A673 (cell line): Measurements from ENCODE around the gene AATK. TPM values are rescaled to one million over a fixed set of nuclear protein-coding genes. Genes with fewer than 3 reads are reported as not detected.

Source experiments
- BruUV-seq: library from RNA; stranded (reverse); fragments of 400-500 nt; replicated peaks from 2 replicates; lab custom pipeline; 2021; lab: Mats Ljungman, UMichigan
- CTCF ChIA-PET: fragments of 300-600 bp; sonication (Branson Sonifier 250); formaldehyde crosslinking; loops from one replicate; lab custom pipeline; 2022; ENCODE audit warnings: antibody characterized with exemption; lab: Charles Lee
- POLR2A ChIA-PET: fragments of 300-600 bp; sonication (Branson Sonifier 250); formaldehyde crosslinking; loops from one replicate; lab custom pipeline; 2022; ENCODE audit warnings: antibody characterized with exemption; ENCODE audit not compliant: low non-redundant PET; lab: Charles Lee
- DNase-seq: peaks from one replicate; pipeline ENCODE4 v3.0.0-alpha.2; 2015; ENCODE audit warnings: low spot score
- H3K27ac ChIP-seq: fragments of 200-600 bp; sonication (generic); 2 replicates; pipeline ENCODE4 v1.5.1; 2016; ENCODE audit warnings: mixed run types, low read depth, mild to moderate bottlenecking, mixed read lengths, antibody characterized with exemption, low read length; ENCODE audit not compliant: poor library complexity, severe bottlenecking
- H3K27me3 ChIP-seq: fragments of 200-600 bp; sonication (generic); replicated peaks from 2 replicates; pipeline ENCODE4 v1.6.1; 2017; ENCODE audit warnings: mixed run types, low read depth, mild to moderate bottlenecking, mixed read lengths, antibody characterized with exemption, low read length; ENCODE audit not compliant: insufficient read depth, poor library complexity
- H3K36me3 ChIP-seq: fragments of 200-600 bp; sonication (generic); 2 replicates; pipeline ENCODE4 v1.6.1; 2016; ENCODE audit warnings: mixed run types, mild to moderate bottlenecking, mixed read lengths, antibody characterized with exemption, low read length; ENCODE audit not compliant: insufficient read depth, poor library complexity, severe bottlenecking
- H3K4me1 ChIP-seq: fragments of 200-600 bp; sonication (generic); 2 replicates; pipeline ENCODE4 v1.6.1; 2017; ENCODE audit warnings: mixed run types, mild to moderate bottlenecking, mixed read lengths, antibody characterized with exemption, low read length; ENCODE audit not compliant: insufficient read depth, poor library complexity, severe bottlenecking
- H3K4me3 ChIP-seq: fragments of 200-600 bp; sonication (generic); 2 replicates; pipeline ENCODE4 v1.5.1; 2016; ENCODE audit warnings: low read depth, mixed run types, mild to moderate bottlenecking, mixed read lengths, low read length; ENCODE audit not compliant: poor library complexity, severe bottlenecking
- H3K9me3 ChIP-seq: fragments of 200-600 bp; sonication (generic); 2 replicates; pipeline ENCODE4 v1.6.1; 2016; ENCODE audit warnings: mixed run types, low read depth, mild to moderate bottlenecking, mixed read lengths, antibody characterized with exemption, low read length; ENCODE audit not compliant: poor library complexity, severe bottlenecking
- CTCF ChIP-seq: fragments of 300-800, 200-600 bp; sonication (generic); conservative IDR thresholded peaks from 2 replicates; pipeline ENCODE4 v1.5.1; 2017; ENCODE audit warnings: low read depth, mild to moderate bottlenecking, antibody characterized with exemption, low read length, moderate library complexity, mixed read lengths
- EZH2 ChIP-seq: fragments of 200-600 bp; sonication (generic); IDR thresholded peaks from 2 replicates; pipeline ENCODE4 v1.6.1; 2017; ENCODE audit warnings: borderline replicate concordance, low read depth, mild to moderate bottlenecking, mixed read lengths, antibody characterized with exemption, low read length; ENCODE audit not compliant: poor library complexity, severe bottlenecking
- intact Hi-C: fragments of 100-400 bp; cut with micrococcal nuclease; formaldehyde crosslinking; loops from one replicate; pipeline ENCODE4 v1.10.0; 2022; ENCODE audit not compliant: unreplicated experiment
- total RNA-seq: library from RNA; stranded (reverse); gene quantifications from 2 replicates; pipeline ENCODE4 v1.2.3, GENCODE V29; 2021

AATK gene
- total RNA-seq, 1 experiment from 2014 or later, result 0.90 TPM

GRCh38 chr17:81118308-81119221, 47.5 kb downstream of the AATK start:
- ChIA-PET POLR2A (no interaction called here), CTCF (no interaction called here)
- Histone ChIP-seq H3K4me3 (peak overlapping the region; percentile 55), H3K36me3 (no peaks in the 10 kb centered on the region), H3K9me3 (no peaks in the 10 kb centered on the region), H3K4me1 (peaks cover 14% of the 10 kb centered on the region), H3K27me3 (no peaks in the 10 kb centered on the region), H3K27ac (peak overlapping the region; percentile 70)
- no peak for TF ChIP-seq CTCF
- no peak for TF ChIP-seq EZH2
- BruUV-seq, result no TSS peak
- intact Hi-C loops, result no loop called here
- no peak for DNase-seq

GRCh38 chr17:81117672-81118198, 48.3 kb downstream of the AATK start:
- H3K36me3 ChIP-seq, result no peaks in the 10 kb centered on the region
- peak overlapping the region; percentile 70 for H3K27ac ChIP-seq
- H3K27me3 ChIP-seq, result no peaks in the 10 kb centered on the region
- ChIA-PET CTCF (no interaction called here), POLR2A (no interaction called here)
- BruUV-seq, result no TSS peak
- peaks cover 14% of the 10 kb centered on the region for H3K4me1 ChIP-seq
- intact Hi-C loops, result no loop called here
- TF ChIP-seq CTCF, result no peak
- no peak for TF ChIP-seq EZH2
- no peak for DNase-seq
- H3K9me3 ChIP-seq, result no peaks in the 10 kb centered on the region
- H3K4me3 ChIP-seq, result no peak overlapping the region

- TSS peak; percentile 62 for BruUV-seq
- POLR2A ChIA-PET, result interaction anchor here (0.6 kb wide), 1 partner anchor 673 kb away, joined by 6 read pairs; no protein-coding TSS in a partner anchor
- H3K36me3 ChIP-seq, result no peaks in the 10 kb centered on the region
Observed at GRCh38 chr17:81116704-81117103, 49.3 kb downstream of the AATK start.

More at GRCh38 chr17:81116704-81117103, 49.3 kb downstream of the AATK start:
- no peak for TF ChIP-seq CTCF
- TF ChIP-seq EZH2, result no peak
- H3K27ac ChIP-seq, result no peak overlapping the region
- intact Hi-C loops, result no loop called here
- no peak for DNase-seq
- CTCF ChIA-PET, result interaction anchor here (0.5 kb wide), 1 partner anchor 118 kb away, joined by 3 read pairs; no protein-coding TSS in a partner anchor
- H3K27me3 ChIP-seq, result no peaks in the 10 kb centered on the region
- H3K4me3 ChIP-seq, result no peak overlapping the region
- peaks cover 14% of the 10 kb centered on the region for H3K4me1 ChIP-seq
- no peaks in the 10 kb centered on the region for H3K9me3 ChIP-seq
